ENCODE data around the gene NUP54. TPM values are rescaled to one million over a fixed set of nuclear protein-coding genes. Genes with fewer than 3 reads are reported as not detected.

Gene NUP54
- total and polyA plus RNA-seq, 2 of the 8 experiments (the other 6 are each of a cell fraction or from before 2014, with no cell fraction given), result 51.4 to 103 TPM

DNA sequence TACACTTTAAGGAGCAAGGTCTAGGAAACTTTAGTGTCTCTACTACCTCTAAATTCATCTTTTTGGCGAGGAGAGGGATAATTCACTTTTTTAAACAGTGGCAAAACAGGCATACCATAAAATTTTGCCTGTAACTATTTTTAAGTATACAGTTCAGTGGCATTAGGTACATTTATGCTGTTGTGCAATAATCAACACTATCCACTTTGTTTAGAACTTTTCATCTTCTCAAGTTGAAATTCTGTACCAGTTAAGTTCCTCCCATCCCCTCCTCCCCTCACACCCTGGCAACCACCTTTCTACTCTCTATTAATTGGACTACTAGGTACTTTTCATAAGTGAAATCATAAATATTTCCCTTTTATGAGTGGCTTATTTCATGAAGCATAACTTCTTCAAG is 31.4 kb downstream of the NUP54 start:
- H3K23ac ChIP-seq (ENCODE audit: insufficient read length), result no peak overlapping the region
- H4K8ac ChIP-seq (ENCODE audit: extremely low read depth, insufficient read depth, low read length), result no peak overlapping the region
- no peak overlapping the region for H3K4ac ChIP-seq (replicated peaks; ENCODE audit: insufficient read length, low read depth, low read length)
- no peaks in the 10 kb centered on the region for H3K79me1 ChIP-seq (ENCODE audit: low read depth, low read length)
- H3K14ac ChIP-seq (ENCODE audit: insufficient read length), result no peak overlapping the region
- H4K5ac ChIP-seq (ENCODE audit: insufficient read length, low read depth, low read length), result no peak overlapping the region
- WGBS, 2 experiments (ENCODE audit: extremely low coverage in 1 of 2, insufficient coverage in 1 of 2, insufficient read length in 1 of 2, insufficient replicate concordance in 2 of 2, low coverage in 1 of 2, low lambda C conversion rate in 2 of 2, missing lambda C conversion rate in 1 of 2), result 94% methylated on average over 1 of the region's 1 CpG; no CpG with 5 or more reads in 1 of the 2 experiments
- no peaks in the 10 kb centered on the region for H3K23me2 ChIP-seq (ENCODE audit: low read depth, low read length)
- H3K4me3 ChIP-seq (ENCODE audit: extremely low read depth in 1 of 4, insufficient read depth in 2 of 4, low read depth in 3 of 4, low read length in 4 of 4), result no peak overlapping the region
- peaks cover 5 to 81% (median 41%) of the 10 kb centered on the region in 4 experiments; a peak in 7 of 8 replicates for H3K36me3 ChIP-seq (ENCODE audit: control insufficient read depth in 2 of 4, insufficient read depth in 4 of 4, low read length in 3 of 4)
- H3K9ac ChIP-seq (replicated peaks in 1 of 4; ENCODE audit: extremely low read depth in 1 of 4, low read depth in 3 of 4, low read length in 3 of 4), result no peak overlapping the region
- FAIRE-seq (no peak), DNase-seq (ENCODE audit: low read depth in 1 of 2, low spot score in 2 of 2) (no peak)
- H3K27me3 ChIP-seq (replicated peaks in 1 of 4; ENCODE audit: control insufficient read depth in 3 of 4, extremely low read depth in 1 of 4, insufficient read depth in 3 of 4, low read length in 3 of 4), result no peaks in the 10 kb centered on the region
- H3K79me2 ChIP-seq (ENCODE audit: control insufficient read depth in 1 of 2, insufficient read depth in 2 of 2, low read length in 2 of 2), result no peaks in the 10 kb centered on the region
- H4K20me1 ChIP-seq (replicated peaks in 1 of 2; ENCODE audit: control insufficient read depth in 1 of 2, insufficient read depth in 2 of 2, low read length in 2 of 2), result no peaks in the 10 kb centered on the region
- no peak overlapping the region for H3K27ac ChIP-seq (ENCODE audit: low read depth, low read length)
- H2AFZ ChIP-seq (ENCODE audit: low read length), result no peak overlapping the region
- H3K9me3 ChIP-seq (ENCODE audit: insufficient read depth in 2 of 2, low read depth in 1 of 2, low read length in 1 of 2), result no peaks in the 10 kb centered on the region; a peak in 1 of 4 replicates
- H2AK5ac ChIP-seq (ENCODE audit: low read depth, low read length), result no peak overlapping the region
- H3K4me1 ChIP-seq (replicated peaks in 1 of 4; ENCODE audit: control insufficient read depth in 3 of 4, insufficient read depth in 4 of 4, low read length in 3 of 4), result no peaks in the 10 kb centered on the region
- H2BK120ac ChIP-seq (replicated peaks; ENCODE audit: low read depth, low read length), result no peak overlapping the region
- no peak overlapping the region for H2BK12ac ChIP-seq (ENCODE audit: low read depth, low read length)
- no peak overlapping the region for H3K4me2 ChIP-seq (ENCODE audit: insufficient read depth in 1 of 2, low read depth in 2 of 2, low read length in 2 of 2)
- no peak overlapping the region for H2BK20ac ChIP-seq (ENCODE audit: low read length)
- no peak overlapping the region for H3K56ac ChIP-seq (replicated peaks; ENCODE audit: insufficient read length, low read depth, low read length)
- H4K91ac ChIP-seq (replicated peaks; ENCODE audit: insufficient read length, low read length), result no peak overlapping the region
- no peak overlapping the region for H2BK5ac ChIP-seq (ENCODE audit: low read depth, low read length)
- ChIA-PET POLR2A (ENCODE audit: partially characterized antibody) (no interaction called here), CTCF (ENCODE audit: partially characterized antibody) (no interaction called here)
- no peak overlapping the region for H2BK15ac ChIP-seq (ENCODE audit: low read length)
- H3K18ac ChIP-seq (ENCODE audit: extremely low read depth, low read length), result no peak overlapping the region
- TF ChIP-seq SIRT6 (IDR thresholded peaks at IDR 0.05; ENCODE audit: low read length) (no peak), RBBP5 (IDR thresholded peaks at IDR 0.05; ENCODE audit: borderline replicate concordance, low read depth, low read length) (no peak), SIN3A (conservative IDR thresholded peaks at IDR 0.05 in 1 of 2, IDR thresholded peaks at IDR 0.05 in 1 of 2; ENCODE audit: low read depth in 1 of 2, low read length in 2 of 2) (no peak), SP4 (IDR thresholded peaks at IDR 0.05; ENCODE audit: low read length) (no peak), TCF12 (IDR thresholded peaks at IDR 0.05; ENCODE audit: low read depth, low read length) (no peak), FOSL1 (IDR thresholded peaks at IDR 0.05; ENCODE audit: insufficient read depth, low read depth, low read length) (no peak), BCL11A (IDR thresholded peaks at IDR 0.05; ENCODE audit: low read depth in 2 of 2, low read length in 2 of 2) (no peak), NANOG (IDR thresholded peaks at IDR 0.05; ENCODE audit: insufficient read depth, low read depth, low read length, poor library complexity, severe bottlenecking) (no peak), ASH2L (IDR thresholded peaks at IDR 0.05; ENCODE audit: low read length) (no peak), KDM4A (IDR thresholded peaks at IDR 0.05; ENCODE audit: low read depth, low read length, severe bottlenecking) (no peak), ZNF274 (IDR thresholded peaks at IDR 0.05; ENCODE audit: borderline replicate concordance, extremely low read depth, low read length) (no peak), JUND (IDR thresholded peaks at IDR 0.05; ENCODE audit: low read length) (no peak), GTF2F1 (IDR thresholded peaks at IDR 0.05; ENCODE audit: borderline replicate concordance, low read depth, low read length) (no peak), EP300 (IDR thresholded peaks at IDR 0.05; ENCODE audit: borderline replicate concordance in 1 of 2, low read depth in 2 of 2, low read length in 2 of 2) (no peak), POU5F1 (IDR thresholded peaks at IDR 0.05; ENCODE audit: low read depth, low read length) (no peak)

All from H1 (cell line).